Panc1 (cell line): Measurements from ENCODE around the gene IL4.
"Not testable (repeated sequence)": the region's sequence is repeated elsewhere in the genome, so short reads cannot be mapped to it uniquely, and the experiment has no call there.

Source experiments
- POLR2AphosphoS5 ChIP-seq: IDR thresholded peaks from 2 replicates; pipeline ENCODE4 v1.6.1; 2012; ENCODE audit warnings: mild to moderate bottlenecking, low read depth, low read length, moderate library complexity
- TCF7L2 ChIP-seq: IDR thresholded peaks from 2 replicates; pipeline ENCODE4 v1.6.1; 2011; ENCODE audit warnings: mild to moderate bottlenecking, low read depth, low read length, inconsistent platforms

DNA sequence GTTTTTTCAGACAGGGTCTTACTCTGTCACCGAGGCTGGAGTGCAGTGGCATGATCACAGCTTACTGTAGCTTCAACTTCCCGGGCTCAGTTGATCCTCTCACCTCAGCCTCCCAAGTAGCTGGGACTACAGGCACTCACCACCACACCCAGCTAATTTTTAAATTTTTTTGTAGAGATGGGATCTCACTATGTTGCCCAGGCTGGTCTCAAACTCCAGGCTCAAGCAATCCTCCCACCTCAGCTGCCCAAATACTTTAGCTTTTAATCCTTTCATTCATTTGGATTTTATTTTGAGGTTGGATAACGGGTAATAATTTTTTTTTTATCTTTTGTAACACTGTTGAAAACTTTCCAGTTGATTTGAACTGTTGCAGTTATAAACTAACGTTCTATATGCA, 40.2 kb upstream of the IL4 start:
- TF ChIP-seq TCF7L2, POLR2AphosphoS5: not testable (repeated sequence)
